HG03432 (cell line): ENCODE results near the gene GPC6.
A peak's percentile ranks its signal among the peaks of the same experiment; 100 is the strongest.
"Not testable (repeated sequence)": the region's sequence is repeated elsewhere in the genome, so short reads cannot be mapped to it uniquely, and the experiment has no call there.

Experiments used
- ATAC-seq: cut with Tn5 transposase; IDR thresholded peaks from one replicate; pipeline ENCODE4 v1.9.1; 2021; ENCODE audit warnings: mild to moderate bottlenecking, moderate library complexity; ENCODE audit not compliant: unreplicated experiment

The GPC6 gene

GRCh38 chr13:94329754-94330551, 1103.3 kb downstream of the GPC6 start:
- ATAC-seq: no peak

GRCh38 chr13:94330552-94331071, 1104.0 kb downstream of the GPC6 start:
- no peak for ATAC-seq

DNA sequence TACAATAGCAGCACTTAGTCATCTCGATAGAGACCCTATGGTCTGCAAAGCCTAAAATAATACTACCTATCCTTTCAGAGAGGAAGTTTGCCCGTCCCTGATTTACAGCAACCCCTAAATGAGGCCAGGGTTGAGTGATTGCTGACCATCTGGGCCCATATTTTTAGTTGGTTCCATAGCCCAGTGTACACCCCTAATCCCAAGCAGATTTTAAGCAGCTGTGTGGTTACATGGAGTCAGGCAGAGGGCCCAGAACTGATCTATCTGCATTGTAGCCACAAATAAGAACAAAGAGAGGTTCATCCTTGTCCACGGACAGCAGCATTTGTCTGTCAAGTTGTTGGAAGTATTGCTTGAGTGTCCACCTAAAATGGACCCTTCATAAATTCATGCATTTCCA, 1104.7 kb downstream of the GPC6 start:
- ATAC-seq: no peak

DNA sequence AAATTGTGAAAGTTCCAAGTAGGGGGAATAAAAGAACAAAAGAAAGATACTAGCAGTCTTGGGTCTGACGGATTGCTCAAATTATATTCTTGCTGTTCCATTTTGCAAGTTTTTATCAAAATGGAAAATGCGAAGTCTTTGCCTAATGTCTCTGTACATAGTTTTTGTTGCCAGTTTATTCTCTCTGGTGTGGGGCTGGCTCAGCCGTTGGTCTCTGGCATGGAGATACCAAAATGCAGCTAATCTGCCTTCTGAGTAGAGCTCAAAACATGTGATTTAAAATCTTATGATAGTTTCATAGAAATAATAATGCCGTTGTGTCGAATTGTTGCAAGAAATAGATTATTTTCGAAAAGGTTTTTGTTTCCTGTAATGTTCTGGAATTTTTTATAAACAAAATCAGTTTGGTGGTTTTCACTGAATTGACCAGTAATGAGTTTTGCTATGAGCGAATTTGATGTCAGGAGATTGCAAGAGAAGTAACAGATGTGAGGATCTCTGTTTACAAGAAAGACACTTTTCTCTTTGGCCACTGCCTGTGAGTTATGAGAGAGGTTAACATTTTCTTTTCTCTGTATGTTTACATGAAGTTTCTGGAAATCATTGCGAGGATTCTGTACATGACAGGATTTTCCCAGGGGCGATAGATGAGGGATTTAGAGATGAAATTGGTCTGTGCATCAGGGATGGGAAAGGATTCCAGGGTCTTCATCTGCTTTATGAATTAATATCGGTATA, 1105.9 kb downstream of the GPC6 start:
- no peak for ATAC-seq

GRCh38 chr13:94333131-94333820, 1106.7 kb downstream of the GPC6 start:
- ATAC-seq: no peak

DNA sequence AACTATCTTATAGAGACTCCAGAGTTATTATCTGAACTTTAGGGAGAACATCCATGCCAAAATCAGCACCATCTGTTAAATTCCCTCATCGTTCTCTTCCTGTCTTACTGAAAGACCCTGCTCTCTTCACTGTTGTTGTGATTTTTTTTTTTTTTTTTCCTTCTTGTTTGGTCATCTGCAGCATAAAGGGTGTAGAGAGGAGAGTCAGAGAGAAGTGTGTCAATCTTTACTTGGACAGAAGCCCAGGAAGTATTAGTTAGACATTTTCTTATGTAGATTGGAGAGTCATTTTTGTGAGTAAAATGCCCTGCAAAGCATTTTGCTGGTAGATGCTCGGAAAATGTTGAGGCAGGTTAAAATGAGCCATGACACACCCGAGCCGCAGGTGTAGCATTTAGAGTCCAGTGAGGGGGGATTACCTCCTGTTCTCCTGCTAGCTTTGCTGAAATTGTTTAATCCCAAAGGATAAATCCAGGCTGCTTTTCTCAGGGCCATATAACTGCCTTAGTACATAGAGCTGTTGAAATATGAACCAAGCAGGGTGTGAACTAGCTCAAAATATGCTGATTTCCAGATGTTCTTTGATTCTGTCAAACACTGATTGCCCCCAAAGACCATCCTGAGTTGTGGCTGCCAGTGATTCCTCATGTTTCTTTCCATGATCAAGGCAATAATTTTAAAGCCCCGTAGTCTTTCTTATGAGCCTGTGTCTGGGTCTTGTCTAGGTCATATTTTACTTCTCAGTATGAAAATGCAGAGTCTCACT, 1109.3 kb downstream of the GPC6 start:
- ATAC-seq: no peak

DNA sequence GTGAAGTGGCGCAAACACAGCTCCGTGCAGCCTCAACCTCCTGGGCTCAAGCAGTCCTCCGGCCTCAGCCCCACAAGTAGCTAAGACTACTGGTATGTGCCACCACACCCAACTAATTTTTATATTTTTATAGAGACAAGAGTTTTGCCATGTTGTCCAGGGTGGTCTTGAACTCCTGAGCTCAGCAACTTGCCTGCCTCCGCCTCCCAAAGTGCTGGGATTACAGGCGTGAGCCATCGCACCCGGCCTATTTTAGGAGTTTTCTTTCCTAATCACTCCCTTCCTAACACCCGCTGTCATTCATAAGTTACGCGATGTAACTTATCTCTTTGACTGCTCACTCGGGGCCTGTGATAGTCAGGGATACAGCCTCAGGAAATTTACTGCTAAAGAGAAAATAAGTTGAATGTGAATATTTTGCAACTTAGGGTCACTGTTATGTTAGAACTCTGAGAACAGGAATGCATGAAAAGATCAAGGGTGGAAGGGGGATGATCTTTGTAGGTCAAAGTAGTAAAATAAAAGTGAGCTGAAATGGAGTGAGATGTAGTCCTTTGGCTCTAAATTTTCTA, 1112.6 kb downstream of the GPC6 start:
- no peak for ATAC-seq

GRCh38 chr13:94342436-94343242, 1116.0 kb downstream of the GPC6 start:
- no peak for ATAC-seq

DNA sequence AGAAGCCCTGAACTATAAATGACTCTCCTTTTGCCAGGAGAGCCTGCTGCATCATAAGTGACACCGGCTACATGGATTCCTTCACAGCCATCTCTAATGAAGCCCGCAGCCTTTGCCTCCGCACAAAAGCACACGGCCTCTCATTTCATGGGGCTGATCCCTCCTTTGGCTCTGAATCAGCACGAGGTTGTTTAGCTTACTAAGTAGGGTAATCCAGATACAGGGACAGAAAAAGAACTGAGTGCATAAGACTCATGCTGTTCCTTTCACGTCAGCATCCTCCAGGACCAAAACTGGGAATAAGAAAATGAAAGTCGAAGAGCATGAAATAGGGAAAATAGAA, 1116.6 kb downstream of the GPC6 start:
- ATAC-seq: no peak

- ATAC-seq: not testable (repeated sequence)
Measured at GRCh38 chr13:94343687-94344086, 1117.1 kb downstream of the GPC6 start.

DNA sequence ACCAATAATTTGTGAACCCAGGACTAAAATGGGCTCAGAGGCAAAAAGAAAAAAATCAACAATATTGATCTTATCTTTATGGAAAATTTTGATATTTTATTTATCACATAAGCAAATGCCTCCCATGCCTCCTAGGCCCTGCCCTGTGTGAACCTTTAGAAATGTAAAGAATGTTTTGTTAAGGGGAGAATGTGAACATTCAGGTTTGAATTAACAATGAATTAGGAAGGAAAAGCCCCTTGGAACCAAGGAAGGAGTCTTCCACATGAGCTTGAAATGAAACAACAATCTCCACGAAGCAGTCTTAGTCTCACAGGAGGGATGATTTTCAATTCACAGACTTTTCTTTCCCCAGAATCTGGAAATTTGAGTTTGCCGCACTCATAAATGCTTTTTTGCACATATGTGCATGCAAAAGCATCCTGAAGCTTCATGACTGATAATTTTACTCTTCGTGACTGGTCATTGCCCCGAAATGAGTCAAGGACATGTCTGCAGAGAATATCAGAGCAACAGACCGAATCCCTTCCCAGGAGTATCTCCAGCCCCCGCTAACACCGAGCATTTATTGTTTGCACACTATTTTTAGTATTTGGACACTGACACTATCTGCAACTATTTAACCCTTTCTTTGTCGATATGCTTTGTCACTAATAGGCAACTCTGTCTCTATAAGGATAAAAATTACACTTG, 1117.7 kb downstream of the GPC6 start:
- no peak for ATAC-seq

DNA sequence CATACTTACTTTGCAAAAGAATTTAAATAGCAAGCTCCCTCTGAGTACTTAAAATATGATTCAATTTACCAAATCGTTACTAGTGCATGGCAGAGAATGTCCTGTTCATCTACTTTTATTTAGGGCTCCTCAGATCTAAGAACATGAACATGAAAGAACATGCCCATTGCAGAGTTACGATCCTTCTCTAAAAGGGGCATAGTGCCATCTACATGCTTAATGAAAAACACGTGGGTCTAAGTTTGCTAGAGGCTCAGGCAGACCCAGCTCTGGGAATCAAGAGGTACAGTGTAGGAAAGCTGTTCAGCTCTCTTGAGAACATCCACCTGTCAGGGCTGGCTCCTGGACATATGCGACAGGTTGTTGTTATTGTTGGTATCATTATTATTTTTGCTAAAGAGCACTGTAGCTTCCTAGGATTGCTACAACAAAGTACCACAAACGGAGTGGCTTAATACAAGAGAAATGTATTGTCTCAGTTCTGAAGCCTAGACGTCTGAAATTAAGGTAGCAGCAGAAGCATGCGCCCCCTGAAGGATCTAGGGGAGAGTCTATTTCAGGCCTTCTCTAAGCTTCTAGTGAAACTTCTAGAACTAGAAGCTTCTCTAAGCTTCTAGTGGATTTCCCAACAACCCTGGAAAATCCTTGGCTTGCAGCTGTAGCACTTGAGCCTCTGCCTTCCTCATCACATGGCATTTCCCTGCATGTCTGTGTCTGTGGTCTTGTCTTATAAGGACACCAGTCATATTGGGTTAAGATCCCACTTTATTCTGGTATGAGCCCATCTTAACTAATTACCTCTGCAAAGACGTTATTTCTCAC, 1119.0 kb downstream of the GPC6 start:
- peak; percentile 62 for ATAC-seq

GRCh38 chr13:94346261-94347019, 1119.8 kb downstream of the GPC6 start:
- no peak for ATAC-seq

DNA sequence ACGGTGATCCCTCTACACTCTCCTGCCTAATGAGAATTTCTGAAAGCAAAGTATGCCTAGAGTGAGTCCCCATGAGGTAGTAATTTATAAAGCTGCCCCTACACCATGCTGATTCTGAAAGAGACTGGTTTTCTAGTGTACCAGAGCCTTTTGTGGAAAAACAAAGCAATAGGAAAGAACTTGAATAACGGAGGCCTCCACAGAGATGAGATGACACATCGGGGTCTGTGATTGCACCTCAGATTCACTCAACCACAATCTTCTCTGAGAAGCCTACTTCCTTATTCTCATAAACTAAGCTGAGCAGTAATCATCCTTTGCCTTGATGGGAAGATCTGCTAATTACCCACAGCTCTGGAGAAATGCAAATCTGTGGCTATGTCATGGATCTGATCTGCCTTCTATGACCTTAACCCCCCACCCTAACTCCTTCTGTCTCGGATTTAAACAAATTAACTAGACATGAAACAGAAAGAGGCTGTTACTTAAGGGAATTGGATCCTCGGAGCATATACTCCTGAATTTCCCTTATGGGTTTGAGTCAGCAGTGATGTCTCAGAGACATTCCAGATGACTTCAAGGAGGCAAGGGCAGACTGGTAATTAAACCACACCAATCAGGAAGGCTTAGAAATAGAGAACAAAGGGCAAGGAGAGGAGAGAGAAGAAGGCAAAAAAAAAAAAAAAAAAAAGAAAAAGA, 1124.8 kb downstream of the GPC6 start:
- peak; percentile 49 for ATAC-seq

- no peak for ATAC-seq
Measured at GRCh38 chr13:94352057-94352456, 1125.5 kb downstream of the GPC6 start.

GRCh38 chr13:94353167-94353710, 1126.6 kb downstream of the GPC6 start:
- no peak for ATAC-seq

DNA sequence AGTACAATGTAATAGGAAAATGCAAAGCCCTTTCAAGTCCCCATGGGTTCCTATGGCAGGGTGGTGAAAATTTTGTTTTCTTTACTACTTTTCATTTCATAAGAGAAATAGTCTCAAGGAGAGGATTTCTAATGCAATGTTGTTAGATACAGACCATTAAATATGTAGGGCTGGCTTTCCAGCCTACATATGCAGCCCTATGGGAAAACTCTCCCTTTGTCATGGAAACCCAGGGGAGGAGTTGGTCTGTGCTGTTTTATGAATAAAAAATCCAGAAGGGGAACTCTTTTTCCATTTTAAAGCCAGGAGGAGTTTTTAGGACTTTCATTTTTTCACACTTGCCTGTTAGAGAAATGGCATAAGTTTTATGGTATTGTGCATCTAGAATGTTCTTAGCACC, 1133.3 kb downstream of the GPC6 start:
- ATAC-seq: no peak
